ENCODE measurements around the gene TMCO4.

GRCh38 chr1:19739628-19740027 is 60.1 kb downstream of the TMCO4 start:
- TF ChIP-seq CTCF (conservative IDR thresholded peaks at IDR 0.05; ENCODE audit: low read length) (no peak), EZH2phosphoT487 (IDR thresholded peaks at IDR 0.05; ENCODE audit: borderline replicate concordance) (no peak)
